Measurements from ENCODE around the gene CAND1.

CAND1 gene

DNA sequence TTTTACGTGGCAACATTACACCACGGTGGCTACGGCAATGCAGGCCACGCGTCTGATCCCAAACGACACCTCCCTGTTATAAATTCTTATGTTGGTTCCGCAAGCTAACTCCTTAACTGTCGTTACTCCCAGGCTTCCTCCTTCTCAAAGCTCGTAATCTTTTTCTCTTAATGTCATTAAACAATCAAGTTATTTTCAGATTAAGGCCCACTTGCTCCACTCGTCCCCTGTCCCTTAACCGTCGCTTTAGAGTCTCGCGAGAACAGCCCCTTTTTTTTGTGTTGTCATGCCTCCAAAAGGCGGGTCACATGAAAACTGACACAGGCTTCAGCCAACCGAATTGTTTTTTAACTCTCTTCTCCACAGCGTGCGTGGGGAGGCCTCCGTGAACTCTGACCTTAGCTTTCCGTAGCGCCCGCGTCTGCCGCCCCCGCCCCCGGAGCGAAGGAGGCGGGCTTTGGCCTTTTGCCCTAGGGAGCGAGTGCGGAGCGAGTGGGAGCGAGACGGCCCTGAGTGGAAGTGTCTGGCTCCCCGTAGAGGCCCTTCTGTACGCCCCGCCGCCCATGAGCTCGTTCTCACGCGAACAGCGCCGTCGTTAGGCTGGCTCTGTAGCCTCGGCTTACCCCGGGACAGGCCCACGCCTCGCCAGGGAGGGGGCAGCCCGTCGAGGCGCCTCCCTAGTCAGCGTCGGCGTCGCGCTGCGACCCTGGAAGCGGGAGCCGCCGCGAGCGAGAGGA lies at the start of gene CAND1:
Gene CAND1 (plus strand): TSS at position 463 of the 737 bp plus-strand sequence. CDS start 360 bp downstream, outside the sequence.
- H3K27ac ChIP-seq: peak within 1 kb of the TSS; percentile 97
- TF ChIP-seq, protein P1, sequence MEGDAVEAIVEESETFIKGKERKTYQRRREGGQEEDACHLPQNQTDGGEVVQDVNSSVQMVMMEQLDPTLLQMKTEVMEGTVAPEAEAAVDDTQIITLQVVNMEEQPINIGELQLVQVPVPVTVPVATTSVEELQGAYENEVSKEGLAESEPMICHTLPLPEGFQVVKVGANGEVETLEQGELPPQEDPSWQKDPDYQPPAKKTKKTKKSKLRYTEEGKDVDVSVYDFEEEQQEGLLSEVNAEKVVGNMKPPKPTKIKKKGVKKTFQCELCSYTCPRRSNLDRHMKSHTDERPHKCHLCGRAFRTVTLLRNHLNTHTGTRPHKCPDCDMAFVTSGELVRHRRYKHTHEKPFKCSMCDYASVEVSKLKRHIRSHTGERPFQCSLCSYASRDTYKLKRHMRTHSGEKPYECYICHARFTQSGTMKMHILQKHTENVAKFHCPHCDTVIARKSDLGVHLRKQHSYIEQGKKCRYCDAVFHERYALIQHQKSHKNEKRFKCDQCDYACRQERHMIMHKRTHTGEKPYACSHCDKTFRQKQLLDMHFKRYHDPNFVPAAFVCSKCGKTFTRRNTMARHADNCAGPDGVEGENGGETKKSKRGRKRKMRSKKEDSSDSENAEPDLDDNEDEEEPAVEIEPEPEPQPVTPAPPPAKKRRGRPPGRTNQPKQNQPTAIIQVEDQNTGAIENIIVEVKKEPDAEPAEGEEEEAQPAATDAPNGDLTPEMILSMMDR (conservative IDR thresholded peaks at IDR 0.05): no peak; the same call in 1 of the 2 replicates

DNA sequence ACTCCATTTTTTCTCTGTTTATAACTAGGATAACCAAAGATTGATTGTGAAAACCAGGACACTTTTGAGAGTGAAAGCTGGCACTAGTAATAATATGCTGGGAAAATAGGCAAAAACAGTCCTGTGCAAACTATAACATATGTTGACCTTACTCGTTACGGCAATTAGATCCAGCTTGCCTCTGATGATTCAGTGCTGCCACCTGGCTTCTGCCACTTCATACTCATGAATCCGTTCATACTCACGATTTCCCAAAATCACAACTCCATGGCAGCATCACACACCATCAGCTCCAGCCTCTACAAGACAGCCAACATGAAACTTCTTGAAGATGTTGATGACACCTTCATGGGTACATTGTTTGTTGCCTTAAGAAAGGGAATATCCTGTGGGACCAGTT lies 49.1 kb upstream of the CAND1 start:
- no peak overlapping the region for H3K27ac ChIP-seq
- TF ChIP-seq, protein P1 (conservative IDR thresholded peaks at IDR 0.05): peak; percentile 67

DNA sequence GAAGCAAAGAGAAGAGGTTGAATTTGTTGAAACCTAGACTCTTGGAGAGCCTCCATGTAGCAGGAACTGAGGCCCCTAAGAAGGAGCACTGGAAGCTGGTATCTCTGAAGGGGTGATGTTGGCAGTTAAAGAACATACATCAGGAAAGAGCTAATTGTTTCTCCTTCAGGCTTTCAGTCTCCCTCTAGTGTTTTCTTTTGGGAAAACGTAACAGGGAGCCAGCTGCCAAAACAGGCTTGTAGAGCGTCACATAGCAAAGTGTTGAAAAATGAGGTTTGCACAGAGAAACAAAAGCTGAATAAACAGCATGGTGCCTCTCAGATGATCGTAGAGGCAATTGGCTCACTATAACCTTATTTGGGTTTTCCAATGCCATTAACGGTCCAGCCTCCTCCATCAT lies 46.9 kb upstream of the CAND1 start:
- H3K27ac ChIP-seq: no peak overlapping the region
- TF ChIP-seq, protein P1 (conservative IDR thresholded peaks at IDR 0.05): peak; percentile 84

DNA sequence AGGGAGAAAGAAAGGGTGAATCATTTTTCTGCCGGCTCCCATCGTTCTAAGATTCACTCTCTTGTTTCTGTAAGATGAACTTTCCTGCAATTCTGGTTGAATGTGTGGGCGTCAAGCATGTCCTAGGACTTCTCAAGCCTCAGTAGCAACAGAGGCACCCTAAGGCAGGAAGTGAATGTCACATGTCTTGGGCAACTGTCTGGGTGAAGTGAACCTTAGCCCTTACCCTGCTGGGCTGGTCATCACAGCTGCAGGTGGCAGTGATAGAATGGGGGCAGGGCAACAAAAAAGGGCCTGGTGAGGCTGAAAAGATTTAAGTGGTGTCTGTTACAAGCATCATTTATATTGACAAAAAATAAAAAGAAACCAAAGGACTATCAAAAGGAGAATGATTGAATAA lies 45.9 kb upstream of the CAND1 start:
- TF ChIP-seq, protein P1 (conservative IDR thresholded peaks at IDR 0.05): no peak
- H3K27ac ChIP-seq: no peak overlapping the region

GRCh38 chr12:67237231-67237630 lies 31.9 kb upstream of the CAND1 start:
- H3K27ac ChIP-seq: no peak overlapping the region
- TF ChIP-seq, protein P1 (conservative IDR thresholded peaks at IDR 0.05): no peak

DNA sequence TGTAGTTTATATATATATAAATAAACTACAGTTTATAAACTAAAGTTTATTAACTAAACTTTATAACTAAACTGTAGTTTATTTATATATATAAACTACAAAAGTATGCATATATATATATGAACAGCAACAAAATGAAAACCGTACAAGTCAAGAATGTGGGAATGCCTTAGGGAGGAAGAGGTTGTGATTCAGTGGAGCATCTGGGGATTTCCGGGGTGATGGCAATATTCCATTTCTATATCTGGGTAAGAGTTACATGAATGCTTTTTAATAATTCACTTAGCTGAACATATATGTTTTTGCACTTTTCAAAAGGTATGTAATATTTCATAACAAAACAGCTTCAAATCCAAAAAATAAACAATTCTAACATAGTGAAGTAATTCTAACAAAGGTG lies 30.1 kb upstream of the CAND1 start:
- H3K27ac ChIP-seq: no peak overlapping the region
- TF ChIP-seq, protein P1 (conservative IDR thresholded peaks at IDR 0.05): no peak

- no peak overlapping the region for H3K27ac ChIP-seq
- TF ChIP-seq, protein P1 (conservative IDR thresholded peaks at IDR 0.05): no peak
Measured at GRCh38 chr12:67241482-67241881, 27.7 kb upstream of the CAND1 start.

All from VCaP (cell line).